GM12864 (cell line): ENCODE data around the gene UGT1A7.

Experiments used
- DNase-seq: peaks from one replicate; pipeline ENCODE4 v3.0.0-alpha.2; 2011; ENCODE audit warnings: low read depth
- H3K4me3 ChIP-seq: 2 replicates; pipeline ENCODE4 v1.5.1; 2011; ENCODE audit warnings: mild to moderate bottlenecking, low read depth, low read length, control low read depth
- CTCF ChIP-seq: IDR thresholded peaks from 2 replicates; pipeline ENCODE4 v1.5.1; 2011; ENCODE audit warnings: low read depth, mild to moderate bottlenecking, moderate library complexity, low read length, control low read depth, inconsistent platforms; ENCODE audit errors: missing control alignments

Gene UGT1A7

GRCh38 chr2:233671290-233672161 lies 10.2 kb upstream of the UGT1A7 start, which contains the start of gene UGT1A9:
TSS of gene UGT1A9 (plus strand) at chr2:233671898. CDS start at chr2:233671935, 37 bp downstream.
- no peak within 1 kb of the TSS for H3K4me3 ChIP-seq
- no peak for DNase-seq
- no peak for TF ChIP-seq CTCF

- no peak for TF ChIP-seq CTCF
- H3K4me3 ChIP-seq: no peak overlapping the region
- DNase-seq: no peak
Observed at GRCh38 chr2:233672886-233673285, 8.8 kb upstream of the UGT1A7 start.

GRCh38 chr2:233673896-233674295 lies 7.8 kb upstream of the UGT1A7 start:
- no peak overlapping the region for H3K4me3 ChIP-seq
- TF ChIP-seq CTCF: no peak
- no peak for DNase-seq

GRCh38 chr2:233674314-233674713 lies 7.4 kb upstream of the UGT1A7 start:
- no peak for TF ChIP-seq CTCF
- no peak for DNase-seq
- no peak overlapping the region for H3K4me3 ChIP-seq

- no peak for DNase-seq
- TF ChIP-seq CTCF: no peak
- H3K4me3 ChIP-seq: no peak overlapping the region
Observed at GRCh38 chr2:233674995-233675394, 6.7 kb upstream of the UGT1A7 start.

- no peak overlapping the region for H3K4me3 ChIP-seq
- no peak for TF ChIP-seq CTCF
- no peak for DNase-seq
Observed at GRCh38 chr2:233676046-233676445, 5.7 kb upstream of the UGT1A7 start.

GRCh38 chr2:233679196-233679595 lies 2.5 kb upstream of the UGT1A7 start:
- no peak for DNase-seq
- no peak for TF ChIP-seq CTCF
- H3K4me3 ChIP-seq: no peak overlapping the region
